Lower lobe of right lung (tissue), 2 donors: ENCODE results near the gene SEMA3F. TPM values are rescaled to one million over a fixed set of nuclear protein-coding genes. Genes with fewer than 3 reads are reported as not detected.

Experiments used
- ATAC-seq, 2 donors: fragments of 200-7000 bp; cut with Tn5 transposase; one replicate each; pipeline ENCODE4 v1.9.1; 2020 to 2022; ENCODE audit warnings: mild to moderate bottlenecking in 2 of 2, moderate library complexity in 2 of 2
- DNase-seq: peaks from one replicate; pipeline ENCODE4 v3.0.0-alpha.2; 2020
- H3K27ac ChIP-seq: fragments of 200-600 bp; one replicate; pipeline ENCODE4 v1.8.0; 2022
- H3K27me3 ChIP-seq: fragments of 200-600 bp; one replicate; pipeline ENCODE4 v1.8.0; 2022; ENCODE audit warnings: low read depth
- H3K36me3 ChIP-seq: fragments of 200-600 bp; one replicate; pipeline ENCODE4 v1.8.0; 2022; ENCODE audit warnings: mild to moderate bottlenecking
- H3K4me1 ChIP-seq: fragments of 200-600 bp; one replicate; pipeline ENCODE4 v1.8.0; 2022
- H3K4me3 ChIP-seq: fragments of 200-600 bp; one replicate; pipeline ENCODE4 v1.8.0; 2022; ENCODE audit warnings: mild to moderate bottlenecking
- H3K9me3 ChIP-seq: fragments of 200-600 bp; one replicate; pipeline ENCODE4 v1.8.0; 2022
- intact Hi-C: fragments of 100-400 bp; cut with DNase I; formaldehyde crosslinking; loops from one replicate; pipeline ENCODE4 v1.11.0; 2022
- total RNA-seq: library from RNA; stranded (reverse); fragmentation: NEBNext Ultra II Directional; extraction: Animal tissue kit (Norgen Biotek cat#: 25700); gene quantifications from one replicate; pipeline ENCODE4 v1.2.1, GENCODE V29; 2021
- TF ChIP-seq, protein P1 (sequence below): fragments of 200-600 bp; IDR thresholded peaks from one replicate; pipeline ENCODE4 v1.8.0; 2022; ENCODE audit warnings: antibody characterized with exemption, mild to moderate bottlenecking
- donor health status: DM: no; HTN: yes; CAD: no; lungs with severe emphysema.

SEMA3F gene
- total RNA-seq, 1 donor from 2014 or later, result 44.7 TPM

GRCh38 chr3:50182533-50183099, 27.5 kb downstream of the SEMA3F start:
- Histone ChIP-seq H3K27ac (no peak overlapping the region), H3K36me3 (peaks cover 48% of the 10 kb centered on the region), H3K4me3 (no peak overlapping the region), H3K27me3 (no peaks in the 10 kb centered on the region), H3K9me3 (no peaks in the 10 kb centered on the region), H3K4me1 (no peaks in the 10 kb centered on the region)
- DNase-seq (no peak), ATAC-seq (no peak)
- TF ChIP-seq, protein P1, sequence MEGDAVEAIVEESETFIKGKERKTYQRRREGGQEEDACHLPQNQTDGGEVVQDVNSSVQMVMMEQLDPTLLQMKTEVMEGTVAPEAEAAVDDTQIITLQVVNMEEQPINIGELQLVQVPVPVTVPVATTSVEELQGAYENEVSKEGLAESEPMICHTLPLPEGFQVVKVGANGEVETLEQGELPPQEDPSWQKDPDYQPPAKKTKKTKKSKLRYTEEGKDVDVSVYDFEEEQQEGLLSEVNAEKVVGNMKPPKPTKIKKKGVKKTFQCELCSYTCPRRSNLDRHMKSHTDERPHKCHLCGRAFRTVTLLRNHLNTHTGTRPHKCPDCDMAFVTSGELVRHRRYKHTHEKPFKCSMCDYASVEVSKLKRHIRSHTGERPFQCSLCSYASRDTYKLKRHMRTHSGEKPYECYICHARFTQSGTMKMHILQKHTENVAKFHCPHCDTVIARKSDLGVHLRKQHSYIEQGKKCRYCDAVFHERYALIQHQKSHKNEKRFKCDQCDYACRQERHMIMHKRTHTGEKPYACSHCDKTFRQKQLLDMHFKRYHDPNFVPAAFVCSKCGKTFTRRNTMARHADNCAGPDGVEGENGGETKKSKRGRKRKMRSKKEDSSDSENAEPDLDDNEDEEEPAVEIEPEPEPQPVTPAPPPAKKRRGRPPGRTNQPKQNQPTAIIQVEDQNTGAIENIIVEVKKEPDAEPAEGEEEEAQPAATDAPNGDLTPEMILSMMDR, result no peak
- intact Hi-C loops, result no loop called here

GRCh38 chr3:50183755-50184154, 28.6 kb downstream of the SEMA3F start:
- Histone ChIP-seq H3K27me3 (no peaks in the 10 kb centered on the region), H3K9me3 (no peaks in the 10 kb centered on the region), H3K27ac (no peak overlapping the region), H3K4me3 (no peak overlapping the region), H3K36me3 (peaks cover 48% of the 10 kb centered on the region), H3K4me1 (no peaks in the 10 kb centered on the region)
- intact Hi-C loops, result no loop called here
- TF ChIP-seq, protein P1, result no peak
- ATAC-seq (no peak), DNase-seq (no peak)

- DNase-seq (no peak), ATAC-seq (no peak)
- H3K36me3 ChIP-seq, result peaks cover 48% of the 10 kb centered on the region
- no peaks in the 10 kb centered on the region for H3K9me3 ChIP-seq
- intact Hi-C loops, result no loop called here
- no peak overlapping the region for H3K4me3 ChIP-seq
- TF ChIP-seq, protein P1, result no peak
- H3K4me1 ChIP-seq, result peaks cover 4% of the 10 kb centered on the region
- no peaks in the 10 kb centered on the region for H3K27me3 ChIP-seq
- H3K27ac ChIP-seq, result no peak overlapping the region
Observed at GRCh38 chr3:50184242-50184978, 29.3 kb downstream of the SEMA3F start.

DNA sequence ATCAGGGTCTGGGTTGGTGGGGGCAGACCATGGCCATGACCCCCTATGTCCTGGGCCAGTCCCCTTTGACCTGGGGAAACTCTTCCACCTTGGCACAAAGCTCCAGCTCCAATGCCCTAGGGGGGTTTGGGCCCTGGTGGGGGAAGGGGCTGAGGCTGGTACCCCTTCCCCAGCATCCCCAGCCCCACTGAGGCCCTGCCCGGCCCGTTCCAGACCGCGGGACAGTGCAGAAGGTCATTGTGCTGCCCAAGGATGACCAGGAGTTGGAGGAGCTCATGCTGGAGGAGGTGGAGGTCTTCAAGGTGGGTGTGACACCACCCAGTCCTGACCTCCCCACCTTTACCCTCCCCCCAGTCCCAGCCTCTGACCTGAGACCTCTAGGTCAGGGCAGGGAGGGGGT, 30.1 kb downstream of the SEMA3F start:
- Histone ChIP-seq H3K9me3 (no peaks in the 10 kb centered on the region), H3K36me3 (peaks cover 48% of the 10 kb centered on the region), H3K4me1 (peaks cover 4% of the 10 kb centered on the region), H3K4me3 (no peak overlapping the region), H3K27ac (no peak overlapping the region), H3K27me3 (no peaks in the 10 kb centered on the region)
- TF ChIP-seq, protein P1, result no peak
- DNase-seq (no peak), ATAC-seq (no peak)
- intact Hi-C loops, result no loop called here

- intact Hi-C loops, result no loop called here
- H3K36me3 ChIP-seq, result peaks cover 41% of the 10 kb centered on the region
- ATAC-seq (no peak), DNase-seq (no peak)
- peaks cover 4% of the 10 kb centered on the region for H3K4me1 ChIP-seq
- no peaks in the 10 kb centered on the region for H3K9me3 ChIP-seq
- no peaks in the 10 kb centered on the region for H3K27me3 ChIP-seq
- no peak overlapping the region for H3K27ac ChIP-seq
- no peak overlapping the region for H3K4me3 ChIP-seq
- TF ChIP-seq, protein P1, result no peak
Observed at GRCh38 chr3:50186096-50186495, 31.0 kb downstream of the SEMA3F start.
